ENCODE data around the gene PHKA2.

PHKA2 gene

DNA sequence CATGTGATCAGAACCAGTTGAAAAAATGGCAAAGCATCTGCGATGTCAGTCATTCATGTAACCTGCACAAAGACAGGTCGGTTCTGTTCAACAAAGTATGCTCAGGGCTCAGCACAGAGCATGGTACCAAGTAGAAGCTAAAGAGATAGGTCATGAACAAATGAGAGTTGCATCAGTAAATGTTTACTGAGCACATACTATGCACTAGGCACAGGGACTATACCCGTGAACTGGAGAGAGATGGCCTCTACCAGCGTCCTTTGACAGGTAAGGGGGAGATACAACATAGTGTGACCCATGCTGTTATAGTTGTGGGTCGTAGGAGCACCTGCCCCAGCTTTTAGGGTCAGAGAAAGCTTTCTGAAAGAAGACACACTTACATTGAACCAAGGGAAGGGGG, 46.7 kb downstream of the PHKA2 start:
- no peaks in the 10 kb centered on the region for H3K9me3 ChIP-seq (ENCODE audit: severe bottlenecking)
- H3K27me3 ChIP-seq (ENCODE audit: insufficient read depth, poor library complexity, severe bottlenecking) = no peaks in the 10 kb centered on the region
- no peak overlapping the region for H3K27ac ChIP-seq (ENCODE audit: poor library complexity, severe bottlenecking)
- ATAC-seq (ENCODE audit: low read depth) (no peak), DNase-seq (ENCODE audit: low spot score) (no peak)
- no peaks in the 10 kb centered on the region for H3K4me1 ChIP-seq (ENCODE audit: insufficient read depth, poor library complexity, severe bottlenecking)
- no peak overlapping the region for H3K4me3 ChIP-seq (ENCODE audit: severe bottlenecking)
- H3K36me3 ChIP-seq (ENCODE audit: low read depth) = peaks cover 13% of the 10 kb centered on the region
- TF ChIP-seq, protein P1, sequence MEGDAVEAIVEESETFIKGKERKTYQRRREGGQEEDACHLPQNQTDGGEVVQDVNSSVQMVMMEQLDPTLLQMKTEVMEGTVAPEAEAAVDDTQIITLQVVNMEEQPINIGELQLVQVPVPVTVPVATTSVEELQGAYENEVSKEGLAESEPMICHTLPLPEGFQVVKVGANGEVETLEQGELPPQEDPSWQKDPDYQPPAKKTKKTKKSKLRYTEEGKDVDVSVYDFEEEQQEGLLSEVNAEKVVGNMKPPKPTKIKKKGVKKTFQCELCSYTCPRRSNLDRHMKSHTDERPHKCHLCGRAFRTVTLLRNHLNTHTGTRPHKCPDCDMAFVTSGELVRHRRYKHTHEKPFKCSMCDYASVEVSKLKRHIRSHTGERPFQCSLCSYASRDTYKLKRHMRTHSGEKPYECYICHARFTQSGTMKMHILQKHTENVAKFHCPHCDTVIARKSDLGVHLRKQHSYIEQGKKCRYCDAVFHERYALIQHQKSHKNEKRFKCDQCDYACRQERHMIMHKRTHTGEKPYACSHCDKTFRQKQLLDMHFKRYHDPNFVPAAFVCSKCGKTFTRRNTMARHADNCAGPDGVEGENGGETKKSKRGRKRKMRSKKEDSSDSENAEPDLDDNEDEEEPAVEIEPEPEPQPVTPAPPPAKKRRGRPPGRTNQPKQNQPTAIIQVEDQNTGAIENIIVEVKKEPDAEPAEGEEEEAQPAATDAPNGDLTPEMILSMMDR (IDR thresholded peaks at IDR 0.05; ENCODE audit: poor library complexity, severe bottlenecking) = no peak

DNA sequence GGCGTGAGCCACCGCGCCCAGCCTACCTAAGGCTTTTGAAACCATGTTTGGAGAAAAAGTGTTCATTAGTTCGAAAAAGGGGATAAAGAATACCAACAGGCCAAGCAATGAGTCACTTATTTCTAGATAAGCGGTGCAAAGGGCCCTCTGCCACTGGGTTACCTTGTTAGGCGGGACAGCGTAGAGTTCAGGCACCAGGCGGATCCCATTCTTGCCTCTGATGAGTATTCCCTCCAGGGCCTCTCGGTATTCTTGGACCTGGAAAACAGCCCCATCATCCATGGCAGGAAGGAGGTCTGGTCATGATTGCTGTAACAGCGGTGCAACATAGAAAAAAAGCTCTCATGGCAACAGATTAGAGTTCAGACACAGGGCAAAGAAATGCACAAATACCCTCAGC, 48.0 kb downstream of the PHKA2 start:
- no peak for ATAC-seq (ENCODE audit: low read depth)
- Histone ChIP-seq H3K4me3 (ENCODE audit: severe bottlenecking) (no peak overlapping the region), H3K4me1 (ENCODE audit: insufficient read depth, poor library complexity, severe bottlenecking) (no peaks in the 10 kb centered on the region), H3K27ac (ENCODE audit: poor library complexity, severe bottlenecking) (no peak overlapping the region), H3K9me3 (ENCODE audit: severe bottlenecking) (no peaks in the 10 kb centered on the region), H3K27me3 (ENCODE audit: insufficient read depth, poor library complexity, severe bottlenecking) (no peaks in the 10 kb centered on the region), H3K36me3 (ENCODE audit: low read depth) (peaks cover 13% of the 10 kb centered on the region)
- TF ChIP-seq, protein P1 (IDR thresholded peaks at IDR 0.05; ENCODE audit: poor library complexity, severe bottlenecking) = no peak
- DNase-seq (ENCODE audit: low spot score) = no peak

DNA sequence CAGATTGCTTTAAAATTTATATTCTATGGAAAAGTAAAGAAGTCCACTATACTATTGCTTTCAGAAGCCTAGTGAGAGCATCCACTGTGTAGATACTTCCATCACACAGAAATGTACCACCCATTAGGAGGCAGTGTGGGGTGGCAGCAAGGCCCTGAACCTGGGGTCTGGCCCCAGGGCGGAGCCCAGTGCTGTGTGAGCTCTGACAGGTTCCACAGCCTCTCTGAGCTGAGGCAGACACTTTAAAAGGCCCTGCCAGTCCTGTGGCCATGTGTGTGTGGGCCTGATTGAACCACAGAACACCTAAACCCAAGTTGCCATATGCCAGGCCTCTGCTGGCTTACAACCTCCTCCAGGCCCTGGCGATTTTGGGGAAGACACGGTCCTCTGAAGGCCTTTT, 49.2 kb downstream of the PHKA2 start:
- peaks cover 13% of the 10 kb centered on the region for H3K36me3 ChIP-seq (ENCODE audit: low read depth)
- H3K9me3 ChIP-seq (ENCODE audit: severe bottlenecking) = no peaks in the 10 kb centered on the region
- DNase-seq (ENCODE audit: low spot score) (no peak), ATAC-seq (ENCODE audit: low read depth) (no peak)
- TF ChIP-seq, protein P1 (IDR thresholded peaks at IDR 0.05; ENCODE audit: poor library complexity, severe bottlenecking) = no peak
- no peak overlapping the region for H3K27ac ChIP-seq (ENCODE audit: poor library complexity, severe bottlenecking)
- no peak overlapping the region for H3K4me3 ChIP-seq (ENCODE audit: severe bottlenecking)
- no peaks in the 10 kb centered on the region for H3K4me1 ChIP-seq (ENCODE audit: insufficient read depth, poor library complexity, severe bottlenecking)
- no peaks in the 10 kb centered on the region for H3K27me3 ChIP-seq (ENCODE audit: insufficient read depth, poor library complexity, severe bottlenecking)

DNA sequence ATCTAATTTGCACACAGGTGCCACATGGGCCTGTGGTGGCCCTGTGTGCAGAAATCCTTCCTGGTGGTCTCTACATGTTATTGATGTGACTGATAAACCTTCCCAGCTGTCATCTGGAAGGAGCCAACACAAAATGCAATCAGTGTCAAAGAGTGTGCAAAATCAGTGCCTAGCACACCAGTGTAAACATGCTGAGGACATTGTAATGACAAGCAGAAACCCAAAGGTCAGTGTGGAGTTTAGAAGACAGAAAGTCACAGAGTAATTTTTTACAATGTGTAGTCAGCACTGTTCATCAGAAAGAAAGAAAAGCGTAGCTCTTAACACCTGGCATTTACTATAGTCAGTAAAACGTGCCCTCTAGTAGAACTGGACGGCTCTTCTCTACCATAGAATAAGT, 50.3 kb downstream of the PHKA2 start:
- H3K4me3 ChIP-seq (ENCODE audit: severe bottlenecking) = no peak overlapping the region
- H3K9me3 ChIP-seq (ENCODE audit: severe bottlenecking) = no peaks in the 10 kb centered on the region
- H3K4me1 ChIP-seq (ENCODE audit: insufficient read depth, poor library complexity, severe bottlenecking) = no peaks in the 10 kb centered on the region
- TF ChIP-seq, protein P1 (IDR thresholded peaks at IDR 0.05; ENCODE audit: poor library complexity, severe bottlenecking) = no peak
- peaks cover 17% of the 10 kb centered on the region for H3K36me3 ChIP-seq (ENCODE audit: low read depth)
- DNase-seq (ENCODE audit: low spot score) (no peak), ATAC-seq (ENCODE audit: low read depth) (no peak)
- H3K27ac ChIP-seq (ENCODE audit: poor library complexity, severe bottlenecking) = no peak overlapping the region
- no peaks in the 10 kb centered on the region for H3K27me3 ChIP-seq (ENCODE audit: insufficient read depth, poor library complexity, severe bottlenecking)

DNA sequence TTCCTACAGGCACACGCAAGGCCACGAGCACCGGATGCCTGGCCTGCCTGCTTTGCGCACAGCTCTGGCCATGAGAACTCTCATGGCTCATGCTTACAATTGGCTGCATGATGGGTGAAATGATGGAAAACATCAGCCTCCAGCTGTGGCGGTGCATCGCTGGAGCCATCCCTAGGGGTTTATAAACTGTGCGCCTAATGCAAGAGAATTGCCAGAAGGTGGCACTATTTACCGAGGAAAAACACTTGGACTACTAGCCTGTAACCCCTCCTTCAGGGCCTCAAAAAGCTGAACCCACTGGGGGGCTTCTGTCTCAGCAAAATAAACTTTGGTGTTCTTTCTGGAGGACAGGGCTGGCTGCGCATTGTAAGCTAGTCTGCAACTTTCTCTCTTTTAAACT, 51.9 kb downstream of the PHKA2 start:
- no peak overlapping the region for H3K27ac ChIP-seq (ENCODE audit: poor library complexity, severe bottlenecking)
- DNase-seq (ENCODE audit: low spot score) (no peak), ATAC-seq (ENCODE audit: low read depth) (no peak)
- TF ChIP-seq, protein P1 (IDR thresholded peaks at IDR 0.05; ENCODE audit: poor library complexity, severe bottlenecking) = peak; percentile 35
- H3K4me1 ChIP-seq (ENCODE audit: insufficient read depth, poor library complexity, severe bottlenecking) = no peaks in the 10 kb centered on the region
- no peaks in the 10 kb centered on the region for H3K27me3 ChIP-seq (ENCODE audit: insufficient read depth, poor library complexity, severe bottlenecking)
- H3K4me3 ChIP-seq (ENCODE audit: severe bottlenecking) = no peak overlapping the region
- H3K9me3 ChIP-seq (ENCODE audit: severe bottlenecking) = no peaks in the 10 kb centered on the region
- peaks cover 9% of the 10 kb centered on the region; the same call in 1 of the 2 replicates for H3K36me3 ChIP-seq (ENCODE audit: low read depth)
